C1 segment of cervical spinal cord (tissue), 14 donors: ENCODE results near the gene TMEFF2.
"Not testable (repeated sequence)": the region's sequence is repeated elsewhere in the genome, so short reads cannot be mapped to it uniquely, and the experiment has no call there.

ENCODE experiments used
- DNase-seq, 14 donors: peaks; one replicate each; lab custom pipeline; 2025; lab: John Stamatoyannopoulos, UW

Gene TMEFF2

DNA sequence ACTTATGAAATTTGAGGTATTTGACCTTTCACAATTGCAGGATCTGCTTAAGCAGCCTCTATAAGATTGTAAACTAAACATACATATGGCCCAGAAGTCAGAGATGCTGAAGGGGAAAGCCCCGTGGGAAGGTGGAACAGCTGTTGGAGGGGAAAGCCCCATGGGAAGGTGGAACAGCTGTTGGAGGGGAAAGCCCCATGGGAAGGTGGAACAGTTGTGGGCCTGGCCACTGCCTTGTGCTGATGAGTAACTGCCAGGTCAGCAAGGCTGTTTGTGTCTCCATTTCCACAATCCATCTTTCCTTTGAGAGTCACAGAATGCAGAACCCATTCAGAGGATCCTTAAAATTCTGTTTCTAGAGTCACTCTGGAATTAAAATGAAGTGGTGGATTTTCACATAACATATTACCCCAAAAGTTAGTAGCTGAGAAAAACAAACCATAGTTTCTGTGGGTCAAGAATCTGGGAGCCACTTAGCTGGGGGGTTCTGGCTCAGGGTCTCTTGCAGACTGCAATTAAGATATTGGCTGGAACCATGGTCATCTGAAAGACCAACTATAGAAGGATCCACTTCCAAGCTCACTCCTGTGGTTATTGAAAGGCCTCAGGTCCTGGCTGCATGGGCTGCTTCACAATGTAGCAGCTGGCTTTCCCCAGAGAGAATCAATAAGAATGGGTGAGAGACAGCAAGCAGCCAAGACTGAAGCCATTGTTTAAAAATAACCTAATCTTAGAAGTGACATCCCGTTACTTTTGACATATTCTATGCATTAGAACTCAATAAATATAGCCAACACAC, 261.2 kb downstream of the TMEFF2 start:
- no peak for DNase-seq

GRCh38 chr2:191932286-191932685, 262.4 kb downstream of the TMEFF2 start:
- no peak for DNase-seq

- no peak for DNase-seq
These were observed 263.4 kb downstream of the TMEFF2 start for GRCh38 chr2:191931329-191931728.

DNA sequence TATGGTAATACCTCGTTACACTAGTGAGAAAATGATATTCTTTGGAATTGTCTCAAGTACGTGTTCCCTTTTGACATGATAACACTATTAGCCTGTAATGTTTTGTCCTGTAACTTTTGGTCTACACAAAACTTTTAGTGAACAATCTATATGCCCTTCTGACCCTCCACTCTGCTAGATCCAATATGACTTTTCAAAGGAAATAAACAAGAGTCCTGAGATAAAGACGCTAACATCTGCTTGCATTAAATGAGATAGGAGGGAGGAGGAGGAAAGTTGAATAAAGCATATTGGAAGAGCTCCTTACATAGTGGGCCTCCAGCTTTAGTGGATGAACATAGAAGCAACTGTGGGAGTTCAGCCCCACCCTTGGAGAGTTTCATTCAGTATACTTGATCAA, 264.5 kb downstream of the TMEFF2 start:
- no peak for DNase-seq

DNA sequence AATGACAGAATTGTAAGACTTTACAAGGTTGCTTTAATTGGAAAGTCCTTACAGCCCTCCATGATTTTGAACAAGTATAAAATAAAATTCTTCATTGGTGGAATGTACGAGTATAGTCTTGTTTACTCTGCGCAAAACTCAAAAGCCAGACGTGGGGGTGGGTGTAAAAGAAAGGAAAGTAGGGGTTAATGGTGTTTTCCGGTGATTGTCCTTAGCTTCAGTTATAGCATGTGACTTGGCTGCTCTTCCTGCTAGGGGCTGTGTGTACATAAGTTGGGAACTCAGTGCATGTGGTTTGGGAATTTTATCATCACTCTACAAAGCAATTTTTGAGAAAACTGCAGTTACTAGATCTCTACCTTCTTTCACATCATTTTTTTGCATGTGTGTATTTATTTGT, 265.4 kb downstream of the TMEFF2 start:
- no peak for DNase-seq

DNA sequence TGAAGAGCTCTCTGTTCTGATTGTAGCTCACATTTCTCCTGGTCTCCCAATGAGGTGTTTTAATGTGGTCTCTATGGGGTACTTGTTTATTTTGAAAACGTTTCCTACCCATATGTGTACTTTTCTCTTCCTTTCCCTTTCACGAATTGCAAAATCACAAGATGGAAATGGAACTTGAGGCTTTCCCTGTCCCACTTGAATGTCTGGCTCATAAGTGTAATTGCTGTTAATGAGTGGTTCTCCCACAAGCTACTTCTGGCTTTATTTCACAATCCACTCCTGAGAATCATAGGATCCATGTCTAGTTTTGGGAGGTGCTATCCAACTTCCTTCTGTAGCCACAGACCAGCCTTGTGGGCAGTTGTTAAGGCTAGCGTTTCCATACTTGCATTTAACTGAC, 266.7 kb downstream of the TMEFF2 start:
- DNase-seq, result no peak

DNA sequence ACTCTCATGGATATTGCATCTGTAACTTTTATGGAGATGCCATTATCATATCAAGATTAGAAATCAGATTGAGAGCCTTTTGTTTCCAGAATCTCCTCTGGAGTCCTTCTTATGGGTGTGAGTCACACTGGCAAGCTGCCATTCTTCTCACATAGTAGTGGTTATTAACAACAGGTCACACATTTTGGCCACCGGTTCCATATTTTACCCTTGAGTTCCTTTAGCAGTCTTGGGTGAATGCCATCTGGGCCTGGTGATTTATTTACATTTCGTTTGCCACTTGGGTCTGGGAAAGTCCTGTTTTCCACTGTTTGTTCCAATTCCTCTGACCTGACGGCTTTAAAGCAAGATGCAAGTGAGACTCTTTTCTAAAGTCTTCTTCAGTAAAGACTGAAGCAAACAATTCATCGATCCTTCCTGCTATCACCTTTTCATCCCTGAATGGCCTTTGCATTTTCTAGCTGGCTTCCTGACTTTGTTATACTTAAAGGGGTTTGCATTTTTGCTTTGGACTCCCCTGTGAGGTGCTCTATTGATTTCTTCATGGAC, 267.3 kb downstream of the TMEFF2 start:
- DNase-seq, result peak in 2 of 14 donors; percentile 24 to 30

- no peak for DNase-seq
These were observed 268.1 kb downstream of the TMEFF2 start for GRCh38 chr2:191926671-191927070.

DNA sequence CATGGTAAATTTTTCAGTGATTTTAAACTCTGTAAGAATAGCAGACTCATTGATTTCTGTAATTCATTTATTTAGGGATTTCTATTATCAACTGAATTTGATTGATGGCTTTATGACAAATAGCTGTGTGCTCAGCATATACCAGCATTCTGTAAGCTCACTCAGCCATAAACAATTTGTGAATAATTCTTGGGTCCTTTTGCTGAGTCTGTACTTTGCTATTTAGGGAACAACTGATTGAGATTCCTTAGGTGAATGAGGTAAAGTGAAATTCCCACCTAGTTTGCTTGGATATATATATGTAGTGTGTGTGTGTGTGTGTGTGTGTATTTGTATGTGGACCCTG, 271.1 kb downstream of the TMEFF2 start:
- DNase-seq, result no peak

DNA sequence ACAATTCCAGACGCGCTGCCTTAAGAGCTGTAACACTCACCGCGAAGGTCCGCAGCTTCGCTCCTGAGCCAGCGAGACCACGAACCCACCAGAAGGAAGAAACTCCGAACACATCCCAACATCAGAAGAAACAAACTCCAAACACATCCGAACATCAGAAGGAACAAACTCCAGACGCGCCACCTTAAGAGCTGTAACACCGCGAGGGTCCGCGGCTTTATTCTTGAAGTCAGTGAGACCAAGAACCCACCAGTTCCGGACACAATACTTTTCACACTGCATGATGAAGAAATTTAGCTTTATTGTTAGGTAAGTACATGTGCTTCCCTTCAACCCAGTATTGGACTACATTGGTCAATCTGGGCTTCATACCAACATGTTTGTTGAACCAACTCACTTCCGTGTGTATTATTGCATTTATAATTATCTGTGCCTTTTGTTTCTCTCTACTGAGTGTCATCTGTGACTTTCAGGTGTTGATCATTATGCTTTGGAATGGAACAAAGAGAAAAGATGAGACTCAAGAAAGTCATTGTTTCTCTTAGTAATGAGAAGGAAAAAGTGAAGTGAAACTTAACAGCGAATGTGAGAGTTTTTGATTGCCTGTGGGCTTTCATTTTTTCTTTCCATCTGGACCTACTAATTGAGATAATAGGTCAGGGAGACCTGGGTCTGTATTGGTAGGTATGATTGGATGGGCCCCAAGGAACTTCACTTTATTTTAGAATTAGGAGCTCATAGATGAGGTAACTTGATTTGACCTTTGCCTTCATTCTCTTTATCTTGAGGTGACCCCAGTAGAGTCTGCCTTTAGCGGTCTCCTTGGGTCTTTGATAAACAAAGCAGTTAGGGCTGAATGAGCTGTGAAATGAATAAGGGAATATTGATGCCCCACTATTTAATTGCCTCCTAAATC, 271.7 kb downstream of the TMEFF2 start:
- DNase-seq, result no peak

GRCh38 chr2:191921650-191922049, 273.1 kb downstream of the TMEFF2 start:
- not testable (repeated sequence) for DNase-seq

DNA sequence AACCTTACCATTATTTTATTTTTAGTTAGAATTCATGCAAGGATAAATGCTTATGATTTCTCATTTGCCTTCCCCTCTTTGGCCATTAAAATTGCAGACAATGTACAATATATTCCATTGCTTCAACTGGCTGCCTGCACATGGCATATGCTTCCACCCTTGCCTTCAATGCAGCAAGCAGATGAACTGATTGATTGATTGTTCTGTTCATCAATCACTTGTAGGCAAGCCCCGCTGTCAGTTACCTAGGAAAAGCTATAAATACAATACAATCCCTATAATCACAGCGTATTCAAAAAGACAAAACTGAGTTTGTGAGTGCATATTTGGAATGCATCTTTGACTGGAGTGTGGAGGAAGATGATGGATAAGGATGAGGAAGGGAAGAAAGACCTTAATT, 274.2 kb downstream of the TMEFF2 start:
- no peak for DNase-seq

- peak in 4 of 14 donors; percentile 7 to 28 (median 11) for DNase-seq
These were observed 276.6 kb downstream of the TMEFF2 start for GRCh38 chr2:191917967-191918651.

- DNase-seq, result no peak
These were observed 277.3 kb downstream of the TMEFF2 start for GRCh38 chr2:191917430-191917881.

GRCh38 chr2:191916826-191917225, 277.9 kb downstream of the TMEFF2 start:
- DNase-seq, result no peak

DNA sequence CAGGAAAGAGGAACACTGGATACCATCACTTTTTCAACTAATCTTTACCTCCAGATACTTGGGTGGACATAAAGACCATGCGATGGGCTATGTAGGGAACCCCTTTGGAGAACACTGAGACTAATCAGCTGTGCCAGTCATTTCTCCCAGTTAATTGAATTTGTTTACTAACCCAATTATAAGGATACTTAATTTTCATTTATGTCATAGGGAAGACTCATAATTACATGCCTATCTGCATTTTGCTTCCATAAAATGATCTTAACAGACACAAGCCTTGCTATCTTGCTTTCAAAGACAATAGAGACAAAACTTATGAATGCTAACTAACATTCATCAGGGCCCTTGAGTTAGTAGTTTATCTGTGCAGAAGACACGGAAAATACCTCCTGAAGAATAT, 279.0 kb downstream of the TMEFF2 start:
- DNase-seq, result no peak

DNA sequence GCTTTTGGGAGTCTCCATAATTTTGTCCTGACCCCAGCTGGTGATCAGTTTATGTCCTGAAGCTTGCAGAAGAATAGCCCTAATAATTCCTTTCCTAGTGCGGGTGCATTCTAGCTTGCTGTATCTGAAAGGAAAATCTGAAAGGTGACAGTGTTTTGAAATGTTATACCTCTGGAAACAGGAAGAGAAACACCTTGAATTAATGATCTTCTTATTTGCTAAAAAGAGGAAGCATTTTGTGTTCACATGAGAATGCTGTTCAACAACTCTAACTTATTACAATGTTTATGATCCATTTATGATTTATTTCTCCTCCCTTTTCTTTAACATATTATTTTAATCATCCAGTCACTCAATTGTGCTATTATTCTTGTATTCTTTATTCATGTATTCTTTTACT, 280.9 kb downstream of the TMEFF2 start:
- DNase-seq, result no peak

DNA sequence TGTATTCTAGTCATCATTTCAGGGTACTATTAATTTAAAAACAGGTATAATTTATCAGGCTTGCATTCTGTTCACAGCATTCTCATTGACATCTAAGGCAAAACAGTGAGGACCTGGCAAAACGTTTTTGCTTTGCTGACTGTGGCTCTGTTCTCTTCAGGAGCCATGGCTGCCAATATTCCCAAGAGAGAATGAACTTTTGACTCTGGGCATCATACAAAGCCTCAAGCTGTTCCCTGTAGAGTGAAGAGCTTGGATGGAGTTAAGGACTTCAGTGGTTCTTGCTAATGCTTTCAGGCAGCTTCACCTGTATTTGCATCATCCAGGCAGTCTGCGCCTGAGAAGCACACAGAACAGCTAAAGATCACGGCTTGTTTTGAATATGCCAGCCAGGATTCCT, 282.0 kb downstream of the TMEFF2 start:
- DNase-seq, result no peak

DNA sequence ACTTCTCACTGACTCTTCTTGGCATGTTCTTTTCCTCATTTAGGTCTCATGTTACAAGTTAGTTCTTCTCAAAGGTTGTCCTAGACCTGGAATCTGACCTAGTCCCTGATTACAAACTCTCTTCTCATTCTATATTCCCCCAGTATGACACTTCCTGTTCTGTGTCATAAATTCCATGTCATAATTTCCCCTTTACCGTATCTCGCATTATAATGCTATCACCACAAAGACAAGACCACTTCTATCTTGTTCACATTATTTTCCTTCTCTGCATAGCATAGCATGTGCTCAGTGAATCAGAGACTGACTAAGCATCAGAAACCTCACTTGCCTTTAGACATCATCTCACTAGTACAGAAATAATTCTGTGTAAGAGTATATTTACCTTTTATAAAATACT, 284.2 kb downstream of the TMEFF2 start:
- no peak for DNase-seq

- no peak for DNase-seq
These were observed 285.9 kb downstream of the TMEFF2 start for GRCh38 chr2:191908874-191909273.

GRCh38 chr2:191907545-191907944, 287.2 kb downstream of the TMEFF2 start:
- DNase-seq, result no peak

- DNase-seq, result no peak
These were observed 287.6 kb downstream of the TMEFF2 start for GRCh38 chr2:191907091-191907490.
